Raji (cell line): Measurements from ENCODE around the gene TRAF2.
A peak's percentile ranks its signal among the peaks of the same experiment; 100 is the strongest.

ENCODE experiments used
- POLR2A ChIP-seq: IDR thresholded peaks from 2 replicates; pipeline ENCODE4 v1.6.1; 2011; ENCODE audit warnings: low read depth, low read length, control low read depth; ENCODE audit not compliant: insufficient read depth

The TRAF2 gene

GRCh38 chr9:136944519-136945332 is 58.4 kb downstream of the TRAF2 start, which contains the start of the genes C8G and FBXW5:
TSS of gene C8G (plus strand) at chr9:136945243. CDS start at chr9:136945321, 78 bp downstream.
TSS of gene FBXW5 (minus strand) at chr9:136944738. CDS start at chr9:136944083, 655 bp downstream.
- TF ChIP-seq POLR2A: peak; percentile 72

GRCh38 chr9:136945333-136946227 is 59.3 kb downstream of the TRAF2 start:
- no peak for TF ChIP-seq POLR2A

- no peak for TF ChIP-seq POLR2A
Observed at GRCh38 chr9:136946228-136947027, 60.1 kb downstream of the TRAF2 start.

GRCh38 chr9:136947028-136947891 is 60.9 kb downstream of the TRAF2 start:
- 0 out of 2 replicates have a peak, but pooled peaks have one; percentile 5 for TF ChIP-seq POLR2A

GRCh38 chr9:136947955-136948510 is 61.7 kb downstream of the TRAF2 start:
- 0 out of 2 replicates have a peak, but pooled peaks have one; percentile 27 for TF ChIP-seq POLR2A

- no peak for TF ChIP-seq POLR2A
Observed at GRCh38 chr9:136949239-136949816, 63.0 kb downstream of the TRAF2 start.

- peak; percentile 86 for TF ChIP-seq POLR2A
Observed at GRCh38 chr9:136949817-136950655, 63.7 kb downstream of the TRAF2 start.

GRCh38 chr9:136950656-136951276 is 64.5 kb downstream of the TRAF2 start:
- no peak; the same call in 1 of the 2 replicates for TF ChIP-seq POLR2A

GRCh38 chr9:136951541-136952320 is 65.4 kb downstream of the TRAF2 start, which contains the start of gene LCN12:
TSS of gene LCN12 (plus strand) at chr9:136952273. CDS start at chr9:136952328, 55 bp downstream.
- TF ChIP-seq POLR2A: no peak

GRCh38 chr9:136952321-136952850 is 66.1 kb downstream of the TRAF2 start:
- no peak for TF ChIP-seq POLR2A
